Endometrium (tissue), 2 donors: ENCODE measurements around the gene ALKBH3.

ENCODE experiments used
- FAIRE-seq: peaks from 2 replicates; lab custom pipeline; 2012; peaks lifted over from hg19 to GRCh38; lab: Jason Lieb, UNC
- donor health status: control.
- donor health status: control.

The ALKBH3 gene

GRCh38 chr11:43962383-43963278, 82.0 kb downstream of the ALKBH3 start:
- no peak for FAIRE-seq

- no peak for FAIRE-seq
Observed at GRCh38 chr11:43963279-43963620, 82.6 kb downstream of the ALKBH3 start.

- no peak for FAIRE-seq
Observed at GRCh38 chr11:43967661-43968060, 87.0 kb downstream of the ALKBH3 start.

- FAIRE-seq: no peak
Observed at GRCh38 chr11:43968719-43969118, 88.1 kb downstream of the ALKBH3 start.

GRCh38 chr11:43969543-43969942, 88.9 kb downstream of the ALKBH3 start:
- FAIRE-seq: no peak
